ENCODE results near the gene C11orf68. TPM values are rescaled to one million over a fixed set of nuclear protein-coding genes. Genes with fewer than 3 reads are reported as not detected.

Gene C11orf68
- total RNA-seq, 4 donors from 2014 or later: 20.8 to 30.7 (median 23.9) TPM

DNA sequence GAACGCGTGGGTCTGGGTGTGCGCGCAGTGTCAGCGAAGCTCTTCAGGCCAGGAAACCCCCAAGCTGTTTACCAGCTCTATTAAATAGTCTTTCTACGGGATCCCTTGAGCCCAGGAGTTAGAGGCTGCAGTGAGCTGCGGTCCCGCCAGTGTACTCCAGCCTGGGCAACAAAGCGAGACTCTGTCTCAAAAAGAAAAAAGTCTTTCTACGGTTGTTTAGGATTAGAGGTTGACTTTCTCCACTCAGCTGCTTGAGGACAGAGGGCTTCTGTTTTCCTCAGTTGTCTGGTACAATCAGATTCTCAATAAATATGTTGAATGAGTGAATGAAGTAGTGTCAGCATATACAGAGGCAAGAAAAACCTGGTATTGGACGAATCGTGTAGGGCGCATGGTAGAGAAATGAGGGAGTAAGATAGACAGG, 43.3 kb upstream of the C11orf68 start:
- Histone ChIP-seq H3K9me3 (no peaks in the 10 kb centered on the region), H3K27ac (peak overlapping the region; percentile 81 to 96 (median 90)), H3K36me3 (peaks cover 0 to 33% of the 10 kb centered on the region in 2 donors), H3K4me3 (peak overlapping the region; percentile 69 to 100 (median 88)), H3K4me1 (peaks cover 16 to 24% of the 10 kb centered on the region in 2 donors), H3K27me3 (no peaks in the 10 kb centered on the region)
- intact Hi-C loops (cut with DNase I; ENCODE audit: low total_unique reads) (loop anchor here (5.0 kb wide), 1 partner anchor 345 kb away; the partner anchor contains the start of gene PCNX3), in situ Hi-C loops (cut with MboI; ENCODE audit: low sequenced_read_pairs in 4 of 4) (loop anchor here in 1 of 4 donors (10.0 kb wide), 1 partner anchor 77 kb away; the partner anchor contains the start of gene FIBP)
- ATAC-seq: peak in 1 of 2 donors; percentile 1
- DNase-seq: no peak
- no peak for TF ChIP-seq POLR2A (IDR thresholded peaks at IDR 0.05)
- TF ChIP-seq, protein P1, sequence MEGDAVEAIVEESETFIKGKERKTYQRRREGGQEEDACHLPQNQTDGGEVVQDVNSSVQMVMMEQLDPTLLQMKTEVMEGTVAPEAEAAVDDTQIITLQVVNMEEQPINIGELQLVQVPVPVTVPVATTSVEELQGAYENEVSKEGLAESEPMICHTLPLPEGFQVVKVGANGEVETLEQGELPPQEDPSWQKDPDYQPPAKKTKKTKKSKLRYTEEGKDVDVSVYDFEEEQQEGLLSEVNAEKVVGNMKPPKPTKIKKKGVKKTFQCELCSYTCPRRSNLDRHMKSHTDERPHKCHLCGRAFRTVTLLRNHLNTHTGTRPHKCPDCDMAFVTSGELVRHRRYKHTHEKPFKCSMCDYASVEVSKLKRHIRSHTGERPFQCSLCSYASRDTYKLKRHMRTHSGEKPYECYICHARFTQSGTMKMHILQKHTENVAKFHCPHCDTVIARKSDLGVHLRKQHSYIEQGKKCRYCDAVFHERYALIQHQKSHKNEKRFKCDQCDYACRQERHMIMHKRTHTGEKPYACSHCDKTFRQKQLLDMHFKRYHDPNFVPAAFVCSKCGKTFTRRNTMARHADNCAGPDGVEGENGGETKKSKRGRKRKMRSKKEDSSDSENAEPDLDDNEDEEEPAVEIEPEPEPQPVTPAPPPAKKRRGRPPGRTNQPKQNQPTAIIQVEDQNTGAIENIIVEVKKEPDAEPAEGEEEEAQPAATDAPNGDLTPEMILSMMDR (IDR thresholded peaks at IDR 0.05 in 4 of 5, conservative IDR thresholded peaks at IDR 0.05 in 1 of 5): no peak

DNA sequence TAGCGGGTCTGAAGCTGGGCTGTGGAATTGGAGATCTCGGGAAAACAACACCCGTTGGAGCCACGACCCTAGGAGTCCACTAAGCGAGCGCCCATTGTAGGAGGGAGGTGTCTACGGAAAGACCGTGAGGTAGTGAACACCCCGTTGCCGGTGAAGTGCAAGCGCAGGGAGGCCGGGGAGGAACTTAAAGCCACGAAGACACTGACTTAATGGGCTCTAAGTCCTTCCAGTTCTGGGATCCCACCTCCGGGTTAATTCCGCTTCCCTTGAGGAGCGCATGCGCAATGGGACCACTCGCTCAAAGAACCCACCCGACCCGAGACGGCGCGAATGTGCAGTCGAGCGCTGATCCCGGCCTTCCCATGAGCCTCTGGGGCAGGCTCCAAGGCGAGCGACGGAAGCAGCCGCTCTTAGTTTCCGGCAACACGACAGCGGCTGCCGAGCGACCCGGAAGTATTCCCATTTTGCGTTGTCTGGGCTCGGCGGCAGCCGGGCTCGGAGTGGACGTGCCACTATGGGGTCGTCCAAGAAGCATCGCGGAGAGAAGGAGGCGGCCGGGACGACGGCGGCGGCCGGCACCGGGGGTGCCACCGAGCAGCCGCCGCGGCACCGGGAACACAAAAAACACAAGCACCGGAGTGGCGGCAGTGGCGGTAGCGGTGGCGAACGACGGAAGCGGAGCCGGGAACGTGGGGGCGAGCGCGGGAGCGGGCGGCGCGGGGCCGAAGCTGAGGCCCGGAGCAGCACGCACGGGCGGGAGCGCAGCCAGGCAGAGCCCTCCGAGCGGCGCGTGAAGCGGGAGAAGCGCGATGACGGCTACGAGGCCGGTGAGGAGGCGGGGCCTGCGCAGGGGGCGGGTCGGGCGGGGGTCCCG, 42.6 kb upstream of the C11orf68 start, which contains the start of gene SART1:
Gene SART1 (plus strand): TSS at position 468 of the 874 bp plus-strand sequence. CDS start 47 bp downstream, at position 515.
- DNase-seq (peak; percentile 97 to 98), ATAC-seq (peak; percentile 97 to 98)
- Histone ChIP-seq H3K36me3 (peaks cover 0 to 27% of the 10 kb centered on the region in 2 donors), H3K27ac (peak within 1 kb of the TSS; percentile 81 to 96 (median 90)), H3K9me3 (no peaks in the 10 kb centered on the region), H3K4me3 (peak within 1 kb of the TSS; percentile 69 to 100 (median 88)), H3K4me1 (peaks cover 16 to 24% of the 10 kb centered on the region in 2 donors), H3K27me3 (no peaks in the 10 kb centered on the region)
- peak; percentile 61 to 81 for TF ChIP-seq POLR2A (IDR thresholded peaks at IDR 0.05)
- TF ChIP-seq, protein P1 (IDR thresholded peaks at IDR 0.05 in 4 of 5, conservative IDR thresholded peaks at IDR 0.05 in 1 of 5): peak in 1 of 5 experiments; percentile 14
- intact Hi-C loops (cut with DNase I; ENCODE audit: low total_unique reads): loop anchor here (1.0 to 5.0 kb wide), 6 partner anchors 41 to 344 kb away; partner anchors contain the start of genes BANF1, C11orf68, DRAP1 and EIF1AD
- in situ Hi-C loops (cut with MboI; ENCODE audit: low sequenced_read_pairs in 4 of 4): loop anchor here in 1 of 4 donors (10.0 kb wide), 1 partner anchor 77 kb away; the partner anchor contains the start of gene FIBP

DNA sequence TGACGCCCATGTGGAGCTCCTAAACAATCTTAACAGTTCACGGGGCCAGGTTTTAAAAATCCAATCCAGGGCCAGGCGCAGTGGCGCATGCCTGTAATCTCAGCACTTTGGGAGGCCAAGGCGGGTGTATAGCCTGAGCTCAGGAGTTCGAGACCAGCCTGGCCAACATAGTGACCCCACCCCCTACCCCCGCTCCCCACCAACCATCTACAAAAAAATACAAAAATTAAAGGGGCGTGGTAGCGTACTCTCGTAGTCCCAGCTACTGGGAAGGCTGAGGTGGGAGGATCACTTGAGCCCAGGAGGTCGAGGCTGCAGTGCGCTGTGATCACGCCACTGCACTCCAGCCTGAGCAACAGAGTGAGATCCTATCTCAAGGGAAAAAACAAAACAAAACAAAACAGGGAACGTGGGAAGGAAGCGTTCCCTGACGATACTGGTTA, 42.0 kb upstream of the C11orf68 start:
- TF ChIP-seq, protein P1 (IDR thresholded peaks at IDR 0.05 in 4 of 5, conservative IDR thresholded peaks at IDR 0.05 in 1 of 5): no peak
- no peak for TF ChIP-seq POLR2A (IDR thresholded peaks at IDR 0.05)
- H3K27me3 ChIP-seq: no peaks in the 10 kb centered on the region
- ATAC-seq: peak in 1 of 2 donors; percentile 9
- intact Hi-C loops (cut with DNase I; ENCODE audit: low total_unique reads) (loop anchor here (1.0 to 5.0 kb wide), 6 partner anchors 41 to 344 kb away; partner anchors contain the start of genes BANF1, C11orf68, DRAP1 and EIF1AD), in situ Hi-C loops (cut with MboI; ENCODE audit: low sequenced_read_pairs in 4 of 4) (loop anchor here in 1 of 4 donors (10.0 kb wide), 1 partner anchor 76 kb away; the partner anchor contains the start of gene FIBP)
- no peak for DNase-seq
- H3K27ac ChIP-seq: peak overlapping the region; percentile 81 to 96 (median 90)
- peaks cover 16 to 24% of the 10 kb centered on the region in 2 donors for H3K4me1 ChIP-seq
- H3K36me3 ChIP-seq: peaks cover 0 to 20% of the 10 kb centered on the region in 2 donors
- peak overlapping the region; percentile 69 to 100 (median 88) for H3K4me3 ChIP-seq
- no peaks in the 10 kb centered on the region for H3K9me3 ChIP-seq

DNA sequence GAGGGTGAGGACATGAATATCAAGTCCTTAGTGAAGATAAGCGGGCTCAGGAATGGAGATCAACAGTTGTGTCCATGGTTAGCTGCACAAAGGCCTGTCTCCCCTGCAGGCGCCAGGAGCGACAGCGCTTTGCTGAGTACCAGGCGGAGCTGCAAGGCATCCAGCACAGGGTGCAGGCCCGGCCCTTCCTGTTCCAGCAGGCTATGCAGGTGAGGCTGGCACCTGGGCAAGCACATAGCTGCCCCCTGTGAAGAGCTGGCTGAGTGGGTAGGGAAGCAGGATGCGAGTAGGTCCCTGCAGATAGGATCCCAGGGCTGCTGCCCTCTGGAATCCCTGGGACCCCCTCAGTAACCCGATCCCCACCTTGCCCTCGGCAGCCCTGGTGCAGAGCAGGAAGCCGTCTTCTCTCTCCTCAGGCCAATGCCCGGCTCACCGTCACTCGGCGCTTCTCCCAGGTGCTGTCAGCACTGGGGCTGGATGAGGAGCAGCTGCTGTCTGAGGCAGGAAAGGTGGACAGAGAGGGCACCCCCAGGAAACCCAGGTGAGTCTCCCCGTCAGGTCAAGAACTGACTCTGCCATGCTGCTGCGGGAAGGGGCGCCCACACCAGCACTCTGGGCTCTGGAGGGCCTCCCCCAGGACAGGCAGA, 40.0 kb upstream of the C11orf68 start:
- Histone ChIP-seq H3K27me3 (peaks cover 0 to 3% (median 0%) of the 10 kb centered on the region in 3 donors), H3K9me3 (no peaks in the 10 kb centered on the region), H3K4me1 (peaks cover 14 to 21% of the 10 kb centered on the region in 2 donors), H3K27ac (no peak overlapping the region), H3K36me3 (peaks cover 0 to under 1% of the 10 kb centered on the region in 2 donors), H3K4me3 (no peak overlapping the region)
- TF ChIP-seq POLR2A (IDR thresholded peaks at IDR 0.05): no peak
- TF ChIP-seq, protein P1 (IDR thresholded peaks at IDR 0.05 in 4 of 5, conservative IDR thresholded peaks at IDR 0.05 in 1 of 5): no peak
- intact Hi-C loops (cut with DNase I; ENCODE audit: low total_unique reads): no loop called here
- DNase-seq (no peak), ATAC-seq (no peak)
- in situ Hi-C loops (cut with MboI; ENCODE audit: low sequenced_read_pairs in 4 of 4): no loop called here
